Measurements from ENCODE around the gene SMTNL1. TPM values are rescaled to one million over a fixed set of nuclear protein-coding genes. Genes with fewer than 3 reads are reported as not detected.

The SMTNL1 gene
- total and polyA plus RNA-seq, 10 donors = not detected

DNA sequence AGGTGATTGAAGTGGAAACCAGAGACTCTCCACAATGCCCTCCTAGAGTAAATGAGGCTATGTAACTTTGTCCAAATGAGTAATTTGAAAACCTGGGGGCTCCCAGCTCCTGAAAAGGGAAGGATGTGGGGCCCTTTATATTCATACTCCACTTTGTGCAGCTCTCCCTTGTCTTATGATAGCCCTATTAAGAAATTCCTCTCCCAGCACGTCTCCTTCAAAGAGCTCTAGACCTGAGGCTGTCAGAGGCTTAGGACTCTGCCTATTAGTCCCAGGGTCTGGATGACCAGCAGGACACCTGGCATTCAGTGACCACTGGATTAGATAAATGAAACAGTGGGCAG, 24.0 kb upstream of the SMTNL1 start:
- intact Hi-C loops (cut with DNase I; ENCODE audit: low total_unique reads) = no loop called here
- TF ChIP-seq, protein P1, sequence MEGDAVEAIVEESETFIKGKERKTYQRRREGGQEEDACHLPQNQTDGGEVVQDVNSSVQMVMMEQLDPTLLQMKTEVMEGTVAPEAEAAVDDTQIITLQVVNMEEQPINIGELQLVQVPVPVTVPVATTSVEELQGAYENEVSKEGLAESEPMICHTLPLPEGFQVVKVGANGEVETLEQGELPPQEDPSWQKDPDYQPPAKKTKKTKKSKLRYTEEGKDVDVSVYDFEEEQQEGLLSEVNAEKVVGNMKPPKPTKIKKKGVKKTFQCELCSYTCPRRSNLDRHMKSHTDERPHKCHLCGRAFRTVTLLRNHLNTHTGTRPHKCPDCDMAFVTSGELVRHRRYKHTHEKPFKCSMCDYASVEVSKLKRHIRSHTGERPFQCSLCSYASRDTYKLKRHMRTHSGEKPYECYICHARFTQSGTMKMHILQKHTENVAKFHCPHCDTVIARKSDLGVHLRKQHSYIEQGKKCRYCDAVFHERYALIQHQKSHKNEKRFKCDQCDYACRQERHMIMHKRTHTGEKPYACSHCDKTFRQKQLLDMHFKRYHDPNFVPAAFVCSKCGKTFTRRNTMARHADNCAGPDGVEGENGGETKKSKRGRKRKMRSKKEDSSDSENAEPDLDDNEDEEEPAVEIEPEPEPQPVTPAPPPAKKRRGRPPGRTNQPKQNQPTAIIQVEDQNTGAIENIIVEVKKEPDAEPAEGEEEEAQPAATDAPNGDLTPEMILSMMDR (IDR thresholded peaks at IDR 0.05 in 8 of 11, conservative IDR thresholded peaks at IDR 0.05 in 3 of 11) = no peak
- no peak for TF ChIP-seq POLR2AphosphoS5 (IDR thresholded peaks at IDR 0.05)
- TF ChIP-seq POLR2A (IDR thresholded peaks at IDR 0.05) = no peak

DNA sequence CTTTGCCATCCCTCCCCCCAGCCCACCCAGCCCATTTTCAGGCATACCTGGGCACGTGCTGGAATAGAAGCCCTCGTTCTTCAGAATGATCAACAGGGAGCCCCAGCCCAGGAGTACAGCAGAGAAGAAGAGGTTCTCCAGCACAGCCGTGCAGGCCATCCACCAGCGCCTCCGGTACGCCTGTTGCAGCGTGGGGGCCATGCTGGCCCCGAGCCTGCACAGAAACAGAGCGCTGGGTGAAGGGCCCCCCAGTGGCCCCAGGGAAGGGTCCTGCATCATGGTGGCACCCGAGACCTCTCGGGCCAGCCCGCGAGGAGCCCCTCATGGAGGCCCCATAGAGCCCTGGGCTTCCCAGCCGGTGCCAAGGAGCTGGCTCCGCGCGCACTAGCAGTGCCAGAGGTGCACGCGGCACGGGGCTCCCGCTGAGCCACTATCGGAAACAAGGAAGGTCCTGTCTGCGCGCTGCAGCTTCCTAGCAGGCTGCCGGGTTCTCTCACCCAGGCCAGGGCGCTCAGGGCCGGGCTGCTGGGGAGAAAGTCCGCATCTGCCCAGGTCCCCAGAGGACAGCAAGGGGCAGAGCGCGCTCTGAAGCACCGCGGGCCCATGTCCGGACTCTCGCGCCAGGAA, 23.4 kb upstream of the SMTNL1 start:
- peak; percentile 86 for DNase-seq
- Histone ChIP-seq H3K27me3 (replicated peaks in 1 of 7) (no peaks in the 10 kb centered on the region), H3K4me3 (peak overlapping the region; percentile 66 to 97 (median 90)), H3K9me3 (no peaks in the 10 kb centered on the region), H3K27ac (peak overlapping the region in 7 of 8 donors; percentile 23 to 80 (median 71)), H3K36me3 (no peaks in the 10 kb centered on the region), H3K4me1 (peaks cover 3 to 52% (median 21%) of the 10 kb centered on the region in 6 donors)
- TF ChIP-seq POLR2A (IDR thresholded peaks at IDR 0.05) = no peak
- TF ChIP-seq, protein P1 (IDR thresholded peaks at IDR 0.05 in 8 of 11, conservative IDR thresholded peaks at IDR 0.05 in 3 of 11) = no peak
- intact Hi-C loops (cut with DNase I; ENCODE audit: low total_unique reads) = no loop called here
- 16 to 56% (median 22%) methylated on average over 11 to 35 of the region's 35 CpGs for WGBS, 5 donors

More for the DNA sequence above, 24.0 kb upstream of the SMTNL1 start:
- H3K27ac ChIP-seq = no peak overlapping the region
- DNase-seq = no peak
- WGBS, 5 donors = 37 to 59% (median 48%) methylated on average over 1 of the region's 1 CpG
- H3K27me3 ChIP-seq (replicated peaks in 1 of 7) = no peaks in the 10 kb centered on the region
- no peaks in the 10 kb centered on the region for H3K9me3 ChIP-seq
- no peaks in the 10 kb centered on the region for H3K36me3 ChIP-seq
- peak overlapping the region in 2 of 8 donors; percentile 90 to 97 for H3K4me3 ChIP-seq
- peaks cover 3 to 52% (median 21%) of the 10 kb centered on the region in 6 donors for H3K4me1 ChIP-seq

DNA sequence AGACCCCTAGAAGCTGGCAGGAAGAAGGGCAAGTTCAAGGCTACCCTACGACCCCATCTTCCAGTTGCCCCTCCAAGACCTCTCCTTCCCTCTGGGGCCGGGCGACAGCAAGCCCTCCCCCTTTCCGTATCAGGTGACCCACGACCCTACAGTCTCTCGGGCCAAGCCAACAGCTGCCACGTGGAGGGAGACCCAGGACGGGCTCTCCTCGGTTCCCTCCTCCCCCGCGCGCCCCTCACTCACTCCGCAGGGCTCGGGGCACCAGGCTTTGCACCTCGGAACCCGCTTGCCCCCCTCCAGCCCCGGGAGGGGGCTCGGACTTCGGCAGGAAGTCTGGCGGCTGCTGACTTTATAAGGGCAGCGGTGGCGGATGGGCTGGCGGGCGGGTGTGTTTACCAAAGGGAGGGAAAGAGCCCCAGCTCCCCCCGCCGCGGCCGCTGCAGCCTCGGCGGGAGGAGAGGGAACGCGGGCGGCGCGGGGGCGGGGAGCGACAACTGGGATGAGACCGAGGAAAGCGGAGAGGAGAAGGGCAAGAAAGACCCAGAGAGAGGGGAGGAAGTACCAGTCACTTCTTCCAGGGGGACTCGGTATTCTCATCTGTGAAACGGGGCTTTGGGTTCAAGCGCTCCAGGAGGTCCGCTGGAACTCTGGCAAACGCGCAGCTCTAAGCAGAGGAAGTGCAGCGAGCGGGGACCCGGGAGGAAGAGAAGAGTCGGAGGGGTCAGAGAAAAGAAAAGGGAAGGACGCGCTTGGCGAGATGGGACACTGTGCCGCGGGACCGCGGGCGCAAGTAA, 22.7 kb upstream of the SMTNL1 start:
- peak; percentile 91 for DNase-seq
- Histone ChIP-seq H3K27me3 (replicated peaks in 1 of 7) (no peaks in the 10 kb centered on the region), H3K36me3 (no peaks in the 10 kb centered on the region), H3K4me1 (peaks cover 3 to 52% (median 21%) of the 10 kb centered on the region in 6 donors), H3K4me3 (peak overlapping the region; percentile 66 to 97 (median 90)), H3K9me3 (no peaks in the 10 kb centered on the region), H3K27ac (peak overlapping the region in 7 of 8 donors; percentile 23 to 80 (median 71))
- intact Hi-C loops (cut with DNase I; ENCODE audit: low total_unique reads) = no loop called here
- TF ChIP-seq POLR2AphosphoS5 (IDR thresholded peaks at IDR 0.05) = peak; percentile 21 to 64 (median 49)
- TF ChIP-seq, protein P1 (IDR thresholded peaks at IDR 0.05 in 8 of 11, conservative IDR thresholded peaks at IDR 0.05 in 3 of 11) = no peak
- no peak for TF ChIP-seq POLR2A (IDR thresholded peaks at IDR 0.05)
- WGBS, 5 donors = 0 to 1% (median 0%) methylated on average over 40 to 57 of the region's 57 CpGs
